Retinal pigment epithelial cell (primary cell): ENCODE measurements around the gene COL5A2.

Experiments used
- DNase-seq: peaks from one replicate; pipeline ENCODE4 v3.0.0-alpha.2; 2010; ENCODE audit warnings: low read depth
- H3K4me3 ChIP-seq: 2 replicates; pipeline ENCODE4 v1.5.1; 2011; ENCODE audit warnings: mild to moderate bottlenecking, low read length, control low read depth, moderate library complexity
- CTCF ChIP-seq: conservative IDR thresholded peaks from 2 replicates; pipeline ENCODE4 v1.5.1; 2011; ENCODE audit warnings: low read depth, low read length, control low read depth, inconsistent platforms

Gene COL5A2

GRCh38 chr2:189083606-189084005 lies 96.0 kb downstream of the COL5A2 start:
- H3K4me3 ChIP-seq: no peak overlapping the region
- DNase-seq: no peak
- no peak for TF ChIP-seq CTCF

- TF ChIP-seq CTCF: no peak
- H3K4me3 ChIP-seq: no peak overlapping the region
- DNase-seq: no peak
Measured at GRCh38 chr2:189083106-189083505, 96.5 kb downstream of the COL5A2 start.

GRCh38 chr2:189082376-189082975 lies 97.1 kb downstream of the COL5A2 start:
- no peak for DNase-seq
- TF ChIP-seq CTCF: no peak
- no peak overlapping the region for H3K4me3 ChIP-seq

GRCh38 chr2:189076572-189076971 lies 103.0 kb downstream of the COL5A2 start:
- H3K4me3 ChIP-seq: no peak overlapping the region
- DNase-seq: no peak
- no peak for TF ChIP-seq CTCF

- no peak for TF ChIP-seq CTCF
- DNase-seq: no peak
Measured at GRCh38 chr2:189076120-189076519, 103.4 kb downstream of the COL5A2 start.

GRCh38 chr2:189074506-189074905 lies 105.1 kb downstream of the COL5A2 start:
- no peak for TF ChIP-seq CTCF
- peak; percentile 27 for DNase-seq
- H3K4me3 ChIP-seq: no peak overlapping the region

More at GRCh38 chr2:189076120-189076519, 103.4 kb downstream of the COL5A2 start:
- H3K4me3 ChIP-seq: no peak overlapping the region

- DNase-seq: peak; percentile 70
- H3K4me3 ChIP-seq: no peak overlapping the region
- TF ChIP-seq CTCF: no peak
Measured at GRCh38 chr2:189072036-189072435, 107.5 kb downstream of the COL5A2 start.
